HEK293T (cell line): ENCODE data around the gene SLC9A2.

Source experiments
- ARNT ChIP-seq: fragments of 450-650 bp; IDR thresholded peaks from 2 replicates; pipeline ENCODE4 v1.6.1; 2017; ENCODE audit warnings: mild to moderate bottlenecking
- BHLHE40 ChIP-seq: fragments of 450-650 bp; IDR thresholded peaks from 2 replicates; pipeline ENCODE4 v1.6.1; 2016; ENCODE audit warnings: mild to moderate bottlenecking, moderate library complexity, borderline replicate concordance
- ELF4 ChIP-seq: fragments of 450-650 bp; IDR thresholded peaks from 2 replicates; pipeline ENCODE4 v1.6.1; 2017; ENCODE audit warnings: antibody characterized with exemption
- FOXA1 ChIP-seq: fragments of 450-650 bp; IDR thresholded peaks from 2 replicates; pipeline ENCODE4 v1.6.1; 2016; ENCODE audit warnings: mild to moderate bottlenecking
- FOXK2 ChIP-seq: fragments of 450-650 bp; IDR thresholded peaks from 2 replicates; pipeline ENCODE4 v1.6.1; 2016; ENCODE audit warnings: mild to moderate bottlenecking
- HDGF ChIP-seq: fragments of 450-650 bp; IDR thresholded peaks from 2 replicates; pipeline ENCODE4 v1.6.1; 2017; ENCODE audit warnings: antibody characterized with exemption, borderline replicate concordance
- LEF1 ChIP-seq: fragments of 450-650 bp; IDR thresholded peaks from 2 replicates; pipeline ENCODE4 v1.6.1; 2017; ENCODE audit warnings: mild to moderate bottlenecking, borderline replicate concordance
- SP1 ChIP-seq: fragments of 450-650 bp; IDR thresholded peaks from 2 replicates; pipeline ENCODE4 v1.6.1; 2017
- SUZ12 ChIP-seq: fragments of 450-650 bp; IDR thresholded peaks from 2 replicates; pipeline ENCODE4 v1.6.1; 2016; ENCODE audit warnings: mild to moderate bottlenecking
- TARDBP ChIP-seq: fragments of 450-650 bp; IDR thresholded peaks from 2 replicates; pipeline ENCODE4 v1.6.1; 2016

DNA sequence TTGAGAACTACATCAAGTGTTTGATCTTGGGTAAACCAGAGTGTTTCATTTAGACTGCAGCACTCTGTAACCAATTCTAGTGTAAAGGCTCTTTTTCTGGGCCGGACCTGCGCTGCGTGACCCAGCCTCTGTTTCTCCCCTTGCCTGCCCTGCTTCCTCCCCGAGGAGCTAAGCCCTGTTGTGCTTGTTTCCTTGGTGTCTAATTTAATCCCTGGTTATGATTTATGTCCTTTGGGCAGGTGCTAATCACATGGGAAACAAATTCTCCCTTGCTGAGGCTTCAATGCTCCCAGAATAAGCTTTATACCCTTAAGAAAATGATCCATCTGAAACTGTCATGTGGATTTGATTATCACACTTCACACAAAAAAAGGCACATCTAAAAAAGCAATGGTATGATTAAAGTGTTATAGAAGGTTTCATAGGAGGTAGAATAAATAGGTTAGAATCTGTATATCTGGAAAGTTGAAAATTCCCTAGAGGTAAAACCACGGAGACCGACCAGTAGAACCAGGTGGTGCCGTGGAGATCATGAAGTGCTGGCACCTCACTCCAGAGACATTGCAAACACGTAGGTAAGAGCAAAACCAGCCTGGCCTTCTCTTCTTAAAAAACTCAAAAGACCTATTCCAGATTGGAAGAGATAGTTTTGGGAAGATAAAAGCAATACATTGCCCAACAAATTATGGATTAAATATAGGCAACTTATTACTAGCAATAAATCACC lies 31.0 kb upstream of the SLC9A2 start:
- TF ChIP-seq FOXK2 = no peak
- TF ChIP-seq ELF4 = no peak
- TF ChIP-seq SP1 = no peak
- no peak for TF ChIP-seq LEF1
- TF ChIP-seq HDGF = no peak
- TF ChIP-seq FOXA1 = no peak
- no peak for TF ChIP-seq SUZ12
- no peak for TF ChIP-seq BHLHE40
- no peak for TF ChIP-seq ARNT
- no peak for TF ChIP-seq TARDBP
